A673 (cell line): Measurements from ENCODE around the gene NT5E. TPM values are rescaled to one million over a fixed set of nuclear protein-coding genes. Genes with fewer than 3 reads are reported as not detected.
A peak's percentile ranks its signal among the peaks of the same experiment; 100 is the strongest.

Experiments used
- BruUV-seq: library from RNA; stranded (reverse); fragments of 400-500 nt; replicated peaks from 2 replicates; lab custom pipeline; 2021; lab: Mats Ljungman, UMichigan
- CTCF ChIA-PET: fragments of 300-600 bp; sonication (Branson Sonifier 250); formaldehyde crosslinking; loops from one replicate; lab custom pipeline; 2022; ENCODE audit warnings: antibody characterized with exemption; lab: Charles Lee
- POLR2A ChIA-PET: fragments of 300-600 bp; sonication (Branson Sonifier 250); formaldehyde crosslinking; loops from one replicate; lab custom pipeline; 2022; ENCODE audit warnings: antibody characterized with exemption; ENCODE audit not compliant: low non-redundant PET; lab: Charles Lee
- DNase-seq: peaks from one replicate; pipeline ENCODE4 v3.0.0-alpha.2; 2015; ENCODE audit warnings: low spot score
- H3K27ac ChIP-seq: fragments of 200-600 bp; sonication (generic); 2 replicates; pipeline ENCODE4 v1.5.1; 2016; ENCODE audit warnings: mixed run types, low read depth, mild to moderate bottlenecking, mixed read lengths, antibody characterized with exemption, low read length; ENCODE audit not compliant: poor library complexity, severe bottlenecking
- H3K27me3 ChIP-seq: fragments of 200-600 bp; sonication (generic); replicated peaks from 2 replicates; pipeline ENCODE4 v1.6.1; 2017; ENCODE audit warnings: mixed run types, low read depth, mild to moderate bottlenecking, mixed read lengths, antibody characterized with exemption, low read length; ENCODE audit not compliant: insufficient read depth, poor library complexity
- H3K36me3 ChIP-seq: fragments of 200-600 bp; sonication (generic); 2 replicates; pipeline ENCODE4 v1.6.1; 2016; ENCODE audit warnings: mixed run types, mild to moderate bottlenecking, mixed read lengths, antibody characterized with exemption, low read length; ENCODE audit not compliant: insufficient read depth, poor library complexity, severe bottlenecking
- H3K4me1 ChIP-seq: fragments of 200-600 bp; sonication (generic); 2 replicates; pipeline ENCODE4 v1.6.1; 2017; ENCODE audit warnings: mixed run types, mild to moderate bottlenecking, mixed read lengths, antibody characterized with exemption, low read length; ENCODE audit not compliant: insufficient read depth, poor library complexity, severe bottlenecking
- H3K4me3 ChIP-seq: fragments of 200-600 bp; sonication (generic); 2 replicates; pipeline ENCODE4 v1.5.1; 2016; ENCODE audit warnings: low read depth, mixed run types, mild to moderate bottlenecking, mixed read lengths, low read length; ENCODE audit not compliant: poor library complexity, severe bottlenecking
- H3K9me3 ChIP-seq: fragments of 200-600 bp; sonication (generic); 2 replicates; pipeline ENCODE4 v1.6.1; 2016; ENCODE audit warnings: mixed run types, low read depth, mild to moderate bottlenecking, mixed read lengths, antibody characterized with exemption, low read length; ENCODE audit not compliant: poor library complexity, severe bottlenecking
- CTCF ChIP-seq: fragments of 300-800, 200-600 bp; sonication (generic); conservative IDR thresholded peaks from 2 replicates; pipeline ENCODE4 v1.5.1; 2017; ENCODE audit warnings: low read depth, mild to moderate bottlenecking, antibody characterized with exemption, low read length, moderate library complexity, mixed read lengths
- EZH2 ChIP-seq: fragments of 200-600 bp; sonication (generic); IDR thresholded peaks from 2 replicates; pipeline ENCODE4 v1.6.1; 2017; ENCODE audit warnings: borderline replicate concordance, low read depth, mild to moderate bottlenecking, mixed read lengths, antibody characterized with exemption, low read length; ENCODE audit not compliant: poor library complexity, severe bottlenecking
- intact Hi-C: fragments of 100-400 bp; cut with micrococcal nuclease; formaldehyde crosslinking; loops from one replicate; pipeline ENCODE4 v1.10.0; 2022; ENCODE audit not compliant: unreplicated experiment
- total RNA-seq: library from RNA; stranded (reverse); gene quantifications from 2 replicates; pipeline ENCODE4 v1.2.3, GENCODE V29; 2021

NT5E gene
- total RNA-seq, 1 experiment from 2014 or later: 32.7 TPM

GRCh38 chr6:85405175-85405852 is 44.6 kb upstream of the NT5E start:
- ChIA-PET POLR2A (interaction anchor here (1.1 kb wide), 1 partner anchor 54 kb away, joined by 5 read pairs; no protein-coding TSS in a partner anchor), CTCF (interaction anchor here (0.9 to 1.8 kb wide), 2 partner anchors 45 to 78 kb away, joined by 7 to 8 read pairs; partner anchors contain the start of gene NT5E)
- TF ChIP-seq EZH2 (no peak), CTCF (no peak)
- Histone ChIP-seq H3K4me1 (peaks cover 55% of the 10 kb centered on the region), H3K4me3 (no peak overlapping the region), H3K27me3 (no peaks in the 10 kb centered on the region), H3K27ac (peak overlapping the region; percentile 94), H3K9me3 (no peaks in the 10 kb centered on the region), H3K36me3 (no peaks in the 10 kb centered on the region)
- no peak for DNase-seq
- BruUV-seq: no TSS peak
- intact Hi-C loops: loop anchor here (2.0 kb wide), 1 partner anchor 45 kb away; the partner anchor contains the start of gene NT5E

GRCh38 chr6:85405853-85406198 is 44.1 kb upstream of the NT5E start:
- Histone ChIP-seq H3K36me3 (no peaks in the 10 kb centered on the region), H3K27ac (peak overlapping the region; percentile 94), H3K4me3 (no peak overlapping the region), H3K9me3 (no peaks in the 10 kb centered on the region), H3K4me1 (peaks cover 50% of the 10 kb centered on the region), H3K27me3 (no peaks in the 10 kb centered on the region)
- no peak for DNase-seq
- POLR2A ChIA-PET: no interaction called here
- CTCF ChIA-PET: interaction anchor here (1.8 kb wide), 1 partner anchor 77 kb away, joined by 7 read pairs; no protein-coding TSS in a partner anchor
- no peak for TF ChIP-seq EZH2
- no peak for TF ChIP-seq CTCF
- intact Hi-C loops: loop anchor here (2.0 kb wide), 1 partner anchor 45 kb away; the partner anchor contains the start of gene NT5E
- BruUV-seq: no TSS peak

GRCh38 chr6:85406641-85407075 is 43.2 kb upstream of the NT5E start:
- Histone ChIP-seq H3K27ac (no peak overlapping the region), H3K9me3 (no peaks in the 10 kb centered on the region), H3K4me3 (no peak overlapping the region), H3K4me1 (peaks cover 42% of the 10 kb centered on the region), H3K27me3 (no peaks in the 10 kb centered on the region), H3K36me3 (no peaks in the 10 kb centered on the region)
- CTCF ChIA-PET: no interaction called here
- POLR2A ChIA-PET: no interaction called here
- no peak for DNase-seq
- TF ChIP-seq EZH2 (no peak), CTCF (no peak)
- no TSS peak for BruUV-seq
- intact Hi-C loops: no loop called here
